GM23338 (cell line): Measurements from ENCODE around the gene NDUFA7. TPM values are rescaled to one million over a fixed set of nuclear protein-coding genes. Genes with fewer than 3 reads are reported as not detected.

Source experiments
- ATAC-seq: fragments of 200-7000 bp; cut with Tn5 transposase; 3 replicates; pipeline ENCODE4 v1.9.1; 2020
- DNase-seq: peaks from one replicate; pipeline ENCODE4 v3.0.0-alpha.2; 2015; ENCODE audit warnings: low spot score
- H2AFZ ChIP-seq: fragments of 200-600 bp; sonication (generic); 2 replicates; pipeline ENCODE4 v1.8.0; 2016; ENCODE audit warnings: antibody characterized with exemption, mild to moderate bottlenecking, moderate library complexity
- H3F3A ChIP-seq: fragments of 200-600 bp; sonication (generic); replicated peaks from 2 replicates; pipeline ENCODE4 v1.8.0; 2017; ENCODE audit warnings: antibody characterized with exemption, mixed run types, low read depth
- H3K27ac ChIP-seq: fragments of 200-600 bp; sonication (generic); 2 replicates; pipeline ENCODE4 v1.6.1; 2016; ENCODE audit warnings: low read depth
- H3K27me3 ChIP-seq: fragments of 200-600 bp; sonication (generic); 2 replicates; pipeline ENCODE4 v1.8.0; 2016; ENCODE audit warnings: mild to moderate bottlenecking, mixed run types, moderate library complexity; ENCODE audit not compliant: insufficient read depth
- H3K36me3 ChIP-seq: fragments of 200-600 bp; sonication (generic); 2 replicates; pipeline ENCODE4 v1.8.0; 2016; ENCODE audit warnings: mild to moderate bottlenecking; ENCODE audit not compliant: insufficient read depth
- H3K4me1 ChIP-seq: fragments of 200-600 bp; sonication (generic); 2 replicates; pipeline ENCODE4 v1.8.0; 2016; ENCODE audit warnings: mild to moderate bottlenecking, moderate library complexity; ENCODE audit not compliant: insufficient read depth
- H3K4me2 ChIP-seq: fragments of 200-600 bp; sonication (generic); 2 replicates; pipeline ENCODE4 v1.7.1; 2017; ENCODE audit warnings: mixed run types
- H3K4me3 ChIP-seq: fragments of 200-600 bp; sonication (generic); 2 replicates; pipeline ENCODE4 v1.6.1; 2016; ENCODE audit warnings: mixed run types
- H3K79me2 ChIP-seq: fragments of 200-600 bp; sonication (generic); replicated peaks from 2 replicates; pipeline ENCODE4 v1.8.0; 2017; ENCODE audit warnings: mild to moderate bottlenecking; ENCODE audit not compliant: insufficient read depth
- H3K9me2 ChIP-seq: fragments of 200-600 bp; sonication (generic); 2 replicates; pipeline ENCODE4 v1.8.0; 2017; ENCODE audit not compliant: insufficient read depth
- H4K20me1 ChIP-seq: fragments of 200-600 bp; sonication (generic); replicated peaks from 2 replicates; pipeline ENCODE4 v1.8.0; 2017; ENCODE audit warnings: mild to moderate bottlenecking; ENCODE audit not compliant: insufficient read depth
- H3K27ac Mint-ChIP-seq: 2 replicates; pipeline ENCODE4 v1.8.0; 2020; ENCODE audit warnings: inconsistent platforms, mild to moderate bottlenecking, moderate library complexity, mixed read lengths
- H3K27me3 Mint-ChIP-seq: 3 replicates; pipeline ENCODE4 v1.8.0; 2022; ENCODE audit warnings: low read depth, mild to moderate bottlenecking, moderate library complexity, mixed read lengths, inconsistent platforms; ENCODE audit not compliant: insufficient read depth, poor library complexity
- H3K36me3 Mint-ChIP-seq: 3 replicates; pipeline ENCODE4 v1.8.0; 2021; ENCODE audit warnings: low read depth, mild to moderate bottlenecking, inconsistent platforms, moderate library complexity, mixed read lengths
- H3K4me1 Mint-ChIP-seq: 3 replicates; pipeline ENCODE4 v1.8.0; 2020; ENCODE audit warnings: mild to moderate bottlenecking, inconsistent platforms, mixed read lengths
- H3K4me3 Mint-ChIP-seq: 3 replicates; pipeline ENCODE4 v1.8.0; 2021; ENCODE audit warnings: moderate library complexity, mild to moderate bottlenecking, inconsistent platforms, mixed read lengths
- H3K9me3 Mint-ChIP-seq: 3 replicates; pipeline ENCODE4 v1.8.0; 2020; ENCODE audit warnings: moderate library complexity, mild to moderate bottlenecking, inconsistent platforms, mixed read lengths
- CREB1 ChIP-seq: fragments of 250-450 bp; sonication (Bioruptor Pico); IDR thresholded peaks from 2 replicates; pipeline ENCODE4 v1.5.0; 2020; ENCODE audit warnings: low read depth, mild to moderate bottlenecking, moderate library complexity
- CTCF ChIP-seq, 2 experiments: fragments of 200-600 bp in 1 of 2; sonication (generic) in 1 of 2; conservative IDR thresholded peaks; 2 replicates each; pipeline versions ENCODE4 v1.5.1 to v1.6.1; 2016 to 2017; ENCODE audit warnings: antibody characterized with exemption in 2 of 2, low read depth in 2 of 2, mild to moderate bottlenecking in 2 of 2, moderate library complexity in 1 of 2
- ETS1 ChIP-seq: IDR thresholded peaks from 2 replicates; pipeline ENCODE4 v1.6.1; 2016; ENCODE audit warnings: antibody characterized with exemption
- EZH2 ChIP-seq: fragments of 200-600 bp; sonication (generic); IDR thresholded peaks from one replicate; pipeline ENCODE4 v1.8.0; 2017; ENCODE audit warnings: antibody characterized with exemption, mild to moderate bottlenecking, low read depth; ENCODE audit not compliant: unreplicated experiment
- EZH2phosphoT487 ChIP-seq: fragments of 200-600 bp; sonication (generic); IDR thresholded peaks from one replicate; pipeline ENCODE4 v1.8.1; 2018; ENCODE audit warnings: antibody characterized with exemption; ENCODE audit not compliant: unreplicated experiment
- JUNB ChIP-seq: IDR thresholded peaks from one replicate; pipeline ENCODE4 v1.6.1; 2016; ENCODE audit warnings: antibody characterized with exemption; ENCODE audit not compliant: unreplicated experiment
- NANOG ChIP-seq: IDR thresholded peaks from 2 replicates; pipeline ENCODE4 v1.6.1; 2016; ENCODE audit warnings: antibody characterized with exemption, borderline replicate concordance
- POLR2AphosphoS5 ChIP-seq: IDR thresholded peaks from 2 replicates; pipeline ENCODE4 v1.6.1; 2016; ENCODE audit warnings: antibody characterized with exemption, low read depth
- STAT1 ChIP-seq: IDR thresholded peaks from one replicate; pipeline ENCODE4 v1.6.1; 2016; ENCODE audit warnings: antibody characterized with exemption; ENCODE audit not compliant: unreplicated experiment
- ZNF114 ChIP-seq: fragments of 250-450 bp; sonication (Bioruptor Pico); IDR thresholded peaks from 2 replicates; pipeline ENCODE4 v1.5.0; 2020; ENCODE audit warnings: mild to moderate bottlenecking, moderate library complexity
- ZNF331 ChIP-seq: fragments of 250-450 bp; sonication (Bioruptor Pico); IDR thresholded peaks from 2 replicates; pipeline ENCODE4 v1.5.0; 2020; ENCODE audit warnings: low read depth, mild to moderate bottlenecking, moderate library complexity
- polyA plus RNA-seq: library from polyadenylated mRNA; unstranded; fragments of >200 nt; fragmentation: Nextera tagmentation; extraction: Ambion mirVana; gene quantifications from 2 replicates; pipeline ENCODE4 v1.2.1, GENCODE V29; 2016
- total RNA-seq: library from RNA; depleted of rRNA; stranded (reverse); fragments of >200 nt; shearing (Covaris generic); gene quantifications from 2 replicates; pipeline ENCODE4 v1.2.3, GENCODE V29; 2014
- TF ChIP-seq, protein P1 (sequence below): fragments of 250-450 bp; sonication (Bioruptor Pico); IDR thresholded peaks from 2 replicates; pipeline ENCODE4 v1.5.0; 2020; ENCODE audit warnings: mild to moderate bottlenecking, moderate library complexity
- TF ChIP-seq, protein P2 (sequence below): IDR thresholded peaks from one replicate; pipeline ENCODE4 v1.6.1; 2018; ENCODE audit warnings: antibody characterized with exemption; ENCODE audit not compliant: unreplicated experiment

The NDUFA7 gene
- total and polyA plus RNA-seq, 2 experiments from 2014 or later = 35.1 to 344 TPM

GRCh38 chr19:8302734-8303133 is 18.4 kb downstream of the NDUFA7 start:
- H3K36me3 ChIP-seq = no peaks in the 10 kb centered on the region; the same call in 1 of the 2 replicates
- TF ChIP-seq ZNF331 (CRISPR knock-in tag) (no peak), POLR2AphosphoS5 (no peak), EZH2phosphoT487 (no peak), ZNF114 (CRISPR knock-in tag) (no peak), STAT1 (no peak), CREB1 (CRISPR knock-in tag) (no peak), JUNB (no peak), NANOG (no peak), EZH2 (no peak), CTCF (conservative IDR thresholded peaks at IDR 0.05; ENCODE audit: low read depth in 2 of 2) (no peak), ETS1 (no peak)
- TF ChIP-seq, protein P1, sequence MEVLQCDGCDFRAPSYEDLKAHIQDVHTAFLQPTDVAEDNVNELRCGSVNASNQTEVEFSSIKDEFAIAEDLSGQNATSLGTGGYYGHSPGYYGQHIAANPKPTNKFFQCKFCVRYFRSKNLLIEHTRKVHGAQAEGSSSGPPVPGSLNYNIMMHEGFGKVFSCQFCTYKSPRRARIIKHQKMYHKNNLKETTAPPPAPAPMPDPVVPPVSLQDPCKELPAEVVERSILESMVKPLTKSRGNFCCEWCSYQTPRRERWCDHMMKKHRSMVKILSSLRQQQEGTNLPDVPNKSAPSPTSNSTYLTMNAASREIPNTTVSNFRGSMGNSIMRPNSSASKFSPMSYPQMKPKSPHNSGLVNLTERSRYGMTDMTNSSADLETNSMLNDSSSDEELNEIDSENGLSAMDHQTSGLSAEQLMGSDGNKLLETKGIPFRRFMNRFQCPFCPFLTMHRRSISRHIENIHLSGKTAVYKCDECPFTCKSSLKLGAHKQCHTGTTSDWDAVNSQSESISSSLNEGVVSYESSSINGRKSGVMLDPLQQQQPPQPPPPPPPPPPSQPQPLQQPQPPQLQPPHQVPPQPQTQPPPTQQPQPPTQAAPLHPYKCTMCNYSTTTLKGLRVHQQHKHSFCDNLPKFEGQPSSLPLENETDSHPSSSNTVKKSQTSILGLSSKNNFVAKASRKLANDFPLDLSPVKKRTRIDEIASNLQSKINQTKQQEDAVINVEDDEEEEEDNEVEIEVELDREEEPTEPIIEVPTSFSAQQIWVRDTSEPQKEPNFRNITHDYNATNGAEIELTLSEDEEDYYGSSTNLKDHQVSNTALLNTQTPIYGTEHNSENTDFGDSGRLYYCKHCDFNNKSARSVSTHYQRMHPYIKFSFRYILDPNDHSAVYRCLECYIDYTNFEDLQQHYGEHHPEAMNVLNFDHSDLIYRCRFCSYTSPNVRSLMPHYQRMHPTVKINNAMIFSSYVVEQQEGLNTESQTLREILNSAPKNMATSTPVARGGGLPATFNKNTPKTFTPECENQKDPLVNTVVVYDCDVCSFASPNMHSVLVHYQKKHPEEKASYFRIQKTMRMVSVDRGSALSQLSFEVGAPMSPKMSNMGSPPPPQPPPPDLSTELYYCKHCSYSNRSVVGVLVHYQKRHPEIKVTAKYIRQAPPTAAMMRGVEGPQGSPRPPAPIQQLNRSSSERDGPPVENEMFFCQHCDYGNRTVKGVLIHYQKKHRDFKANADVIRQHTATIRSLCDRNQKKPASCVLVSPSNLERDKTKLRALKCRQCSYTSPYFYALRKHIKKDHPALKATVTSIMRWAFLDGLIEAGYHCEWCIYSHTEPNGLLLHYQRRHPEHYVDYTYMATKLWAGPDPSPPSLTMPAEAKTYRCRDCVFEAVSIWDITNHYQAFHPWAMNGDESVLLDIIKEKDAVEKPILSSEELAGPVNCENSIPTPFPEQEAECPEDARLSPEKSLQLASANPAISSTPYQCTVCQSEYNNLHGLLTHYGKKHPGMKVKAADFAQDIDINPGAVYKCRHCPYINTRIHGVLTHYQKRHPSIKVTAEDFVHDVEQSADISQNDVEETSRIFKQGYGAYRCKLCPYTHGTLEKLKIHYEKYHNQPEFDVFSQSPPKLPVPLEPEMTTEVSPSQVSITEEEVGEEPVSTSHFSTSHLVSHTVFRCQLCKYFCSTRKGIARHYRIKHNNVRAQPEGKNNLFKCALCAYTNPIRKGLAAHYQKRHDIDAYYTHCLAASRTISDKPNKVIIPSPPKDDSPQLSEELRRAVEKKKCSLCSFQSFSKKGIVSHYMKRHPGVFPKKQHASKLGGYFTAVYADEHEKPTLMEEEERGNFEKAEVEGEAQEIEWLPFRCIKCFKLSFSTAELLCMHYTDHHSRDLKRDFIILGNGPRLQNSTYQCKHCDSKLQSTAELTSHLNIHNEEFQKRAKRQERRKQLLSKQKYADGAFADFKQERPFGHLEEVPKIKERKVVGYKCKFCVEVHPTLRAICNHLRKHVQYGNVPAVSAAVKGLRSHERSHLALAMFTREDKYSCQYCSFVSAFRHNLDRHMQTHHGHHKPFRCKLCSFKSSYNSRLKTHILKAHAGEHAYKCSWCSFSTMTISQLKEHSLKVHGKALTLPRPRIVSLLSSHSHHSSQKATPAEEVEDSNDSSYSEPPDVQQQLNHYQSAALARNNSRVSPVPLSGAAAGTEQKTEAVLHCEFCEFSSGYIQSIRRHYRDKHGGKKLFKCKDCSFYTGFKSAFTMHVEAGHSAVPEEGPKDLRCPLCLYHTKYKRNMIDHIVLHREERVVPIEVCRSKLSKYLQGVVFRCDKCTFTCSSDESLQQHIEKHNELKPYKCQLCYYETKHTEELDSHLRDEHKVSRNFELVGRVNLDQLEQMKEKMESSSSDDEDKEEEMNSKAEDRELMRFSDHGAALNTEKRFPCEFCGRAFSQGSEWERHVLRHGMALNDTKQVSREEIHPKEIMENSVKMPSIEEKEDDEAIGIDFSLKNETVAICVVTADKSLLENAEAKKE (CRISPR knock-in tag) = no peak
- TF ChIP-seq, protein P2, sequence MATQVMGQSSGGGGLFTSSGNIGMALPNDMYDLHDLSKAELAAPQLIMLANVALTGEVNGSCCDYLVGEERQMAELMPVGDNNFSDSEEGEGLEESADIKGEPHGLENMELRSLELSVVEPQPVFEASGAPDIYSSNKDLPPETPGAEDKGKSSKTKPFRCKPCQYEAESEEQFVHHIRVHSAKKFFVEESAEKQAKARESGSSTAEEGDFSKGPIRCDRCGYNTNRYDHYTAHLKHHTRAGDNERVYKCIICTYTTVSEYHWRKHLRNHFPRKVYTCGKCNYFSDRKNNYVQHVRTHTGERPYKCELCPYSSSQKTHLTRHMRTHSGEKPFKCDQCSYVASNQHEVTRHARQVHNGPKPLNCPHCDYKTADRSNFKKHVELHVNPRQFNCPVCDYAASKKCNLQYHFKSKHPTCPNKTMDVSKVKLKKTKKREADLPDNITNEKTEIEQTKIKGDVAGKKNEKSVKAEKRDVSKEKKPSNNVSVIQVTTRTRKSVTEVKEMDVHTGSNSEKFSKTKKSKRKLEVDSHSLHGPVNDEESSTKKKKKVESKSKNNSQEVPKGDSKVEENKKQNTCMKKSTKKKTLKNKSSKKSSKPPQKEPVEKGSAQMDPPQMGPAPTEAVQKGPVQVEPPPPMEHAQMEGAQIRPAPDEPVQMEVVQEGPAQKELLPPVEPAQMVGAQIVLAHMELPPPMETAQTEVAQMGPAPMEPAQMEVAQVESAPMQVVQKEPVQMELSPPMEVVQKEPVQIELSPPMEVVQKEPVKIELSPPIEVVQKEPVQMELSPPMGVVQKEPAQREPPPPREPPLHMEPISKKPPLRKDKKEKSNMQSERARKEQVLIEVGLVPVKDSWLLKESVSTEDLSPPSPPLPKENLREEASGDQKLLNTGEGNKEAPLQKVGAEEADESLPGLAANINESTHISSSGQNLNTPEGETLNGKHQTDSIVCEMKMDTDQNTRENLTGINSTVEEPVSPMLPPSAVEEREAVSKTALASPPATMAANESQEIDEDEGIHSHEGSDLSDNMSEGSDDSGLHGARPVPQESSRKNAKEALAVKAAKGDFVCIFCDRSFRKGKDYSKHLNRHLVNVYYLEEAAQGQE = no peak
- no peaks in the 10 kb centered on the region for H3K27me3 ChIP-seq
- H3K36me3 Mint-ChIP-seq = peaks cover 29% of the 10 kb centered on the region
- peaks cover 10% of the 10 kb centered on the region; the same call in 2 of the 3 replicates for H3K4me1 Mint-ChIP-seq
- ATAC-seq = no peak
- peaks cover 17% of the 10 kb centered on the region for H3K79me2 ChIP-seq
- no peak overlapping the region for H3K4me2 ChIP-seq
- no peak overlapping the region for H3K27ac ChIP-seq
- peaks cover 7% of the 10 kb centered on the region; the same call in 1 of the 2 replicates for H3K4me1 ChIP-seq
- H3K27ac Mint-ChIP-seq = no peak overlapping the region
- H3F3A ChIP-seq = peaks cover 14% of the 10 kb centered on the region; the same call in 1 of the 2 replicates
- H3K4me3 Mint-ChIP-seq = no peak overlapping the region
- peaks cover 11% of the 10 kb centered on the region for H3K27me3 Mint-ChIP-seq
- H3K4me3 ChIP-seq = no peak overlapping the region
- H3K9me2 ChIP-seq = no peaks in the 10 kb centered on the region
- H4K20me1 ChIP-seq = no peaks in the 10 kb centered on the region; the same call in 1 of the 2 replicates
- DNase-seq = no peak
- no peak overlapping the region for H2AFZ ChIP-seq
- no peaks in the 10 kb centered on the region for H3K9me3 Mint-ChIP-seq
